NCI-H526 treated with DMSO at 0.1 percent for 48 hours (cell line): ENCODE data around the gene P4HA3.

ENCODE experiments used
- DNase-seq: peaks from one replicate; lab custom pipeline; 2025; lab: John Stamatoyannopoulos, UW

P4HA3 gene

GRCh38 chr11:74265256-74265655 lies 46.2 kb downstream of the P4HA3 start:
- DNase-seq, result no peak

- no peak for DNase-seq
Observed at GRCh38 chr11:74262725-74263124, 48.7 kb downstream of the P4HA3 start.

- DNase-seq, result no peak
Observed at GRCh38 chr11:74257959-74258553, 53.4 kb downstream of the P4HA3 start.

GRCh38 chr11:74256378-74257133 lies 54.9 kb downstream of the P4HA3 start:
- DNase-seq, result no peak

GRCh38 chr11:74255741-74256375 lies 55.6 kb downstream of the P4HA3 start:
- peak; percentile 42 for DNase-seq

GRCh38 chr11:74253361-74253760 lies 58.1 kb downstream of the P4HA3 start:
- no peak for DNase-seq

- DNase-seq, result no peak
Observed at GRCh38 chr11:74249496-74249895, 61.9 kb downstream of the P4HA3 start.

- no peak for DNase-seq
Observed at GRCh38 chr11:74248469-74248868, 63.0 kb downstream of the P4HA3 start.

GRCh38 chr11:74238243-74238642 lies 73.2 kb downstream of the P4HA3 start:
- DNase-seq, result no peak

GRCh38 chr11:74237541-74237940 lies 73.9 kb downstream of the P4HA3 start:
- no peak for DNase-seq

- no peak for DNase-seq
Observed at GRCh38 chr11:74235121-74235520, 76.3 kb downstream of the P4HA3 start.

- no peak for DNase-seq
Observed at GRCh38 chr11:74233683-74234082, 77.8 kb downstream of the P4HA3 start.

- no peak for DNase-seq
Observed at GRCh38 chr11:74232311-74232950, 79.0 kb downstream of the P4HA3 start.

GRCh38 chr11:74226907-74227306 lies 84.5 kb downstream of the P4HA3 start:
- DNase-seq, result no peak

GRCh38 chr11:74225565-74225964 lies 85.9 kb downstream of the P4HA3 start:
- no peak for DNase-seq

- no peak for DNase-seq
Observed at GRCh38 chr11:74221816-74222215, 89.6 kb downstream of the P4HA3 start.

GRCh38 chr11:74220376-74220775 lies 91.1 kb downstream of the P4HA3 start:
- DNase-seq, result no peak
